KG1 (cell line): ENCODE data around the gene VASP.
A peak's percentile ranks its signal among the peaks of the same experiment; 100 is the strongest.

Experiments
- DNase-seq: peaks from one replicate; lab custom pipeline; 2025; lab: John Stamatoyannopoulos, UW

Gene VASP

DNA sequence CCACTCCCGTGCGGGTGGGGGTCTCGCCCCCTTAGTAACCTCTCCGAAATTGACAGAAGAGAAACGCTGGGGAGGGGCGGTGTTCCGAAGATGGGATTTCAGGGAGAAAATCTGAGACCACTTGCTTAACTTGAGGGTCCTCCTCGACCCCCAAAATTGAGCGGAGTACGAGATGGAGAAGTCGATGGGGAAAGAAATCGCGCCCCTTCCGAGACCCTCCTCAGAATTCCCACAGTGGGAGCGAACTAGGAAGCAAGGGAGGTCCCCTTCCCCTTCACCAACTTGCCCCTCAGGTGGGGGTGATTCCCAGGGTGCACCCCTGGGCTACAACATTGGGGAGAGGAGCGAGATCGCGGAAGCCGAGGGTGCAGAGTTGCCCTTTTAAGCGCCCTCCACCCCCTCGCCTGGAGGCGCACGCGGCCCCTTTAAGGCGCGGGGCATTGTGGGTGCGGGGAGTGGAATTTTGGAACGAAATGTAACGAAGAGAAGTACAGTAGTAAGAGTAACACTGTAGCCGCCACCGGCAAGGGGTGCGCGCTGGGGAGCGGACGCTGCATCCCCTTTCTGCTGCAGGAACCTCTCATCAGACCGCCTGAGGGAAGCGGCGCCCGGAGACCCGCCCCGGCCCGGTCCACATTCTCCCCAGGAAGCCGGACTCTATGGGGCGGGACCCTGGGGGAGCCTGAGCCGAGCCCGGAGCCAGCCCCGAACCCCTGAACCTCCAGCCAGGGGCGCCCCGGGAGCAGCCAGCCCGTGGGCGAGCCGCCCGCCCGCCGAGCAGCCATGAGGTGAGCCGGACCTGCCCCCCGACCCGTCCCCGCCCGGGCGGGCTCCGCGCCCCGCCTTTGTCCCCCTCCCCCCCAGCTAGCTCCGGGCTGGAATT is at the start of gene VASP:
Gene VASP (plus strand): TSS at position 491 of the 883 bp plus-strand sequence. CDS start 293 bp downstream, at position 784.
- peak; percentile 91 for DNase-seq

DNA sequence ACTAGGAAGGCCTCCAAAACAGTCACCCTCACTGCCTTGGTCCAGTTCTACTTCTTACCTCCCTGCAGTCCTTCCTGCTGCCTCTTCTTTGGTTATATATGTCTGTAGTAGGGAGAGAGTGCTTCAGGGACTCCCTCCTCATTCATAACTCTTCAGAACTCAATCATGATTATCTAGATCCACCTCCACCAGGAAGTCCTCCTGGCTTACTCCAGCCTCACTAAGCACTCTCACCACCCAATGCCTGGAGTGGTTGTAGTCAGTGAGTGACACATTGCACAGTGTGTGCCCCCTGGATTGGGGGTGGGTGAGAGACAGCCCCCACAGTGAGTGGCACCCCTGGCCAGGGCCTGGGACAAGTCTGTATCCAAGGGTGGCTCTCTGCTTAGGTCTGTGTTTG is 49.5 kb upstream of the VASP start:
- no peak for DNase-seq

DNA sequence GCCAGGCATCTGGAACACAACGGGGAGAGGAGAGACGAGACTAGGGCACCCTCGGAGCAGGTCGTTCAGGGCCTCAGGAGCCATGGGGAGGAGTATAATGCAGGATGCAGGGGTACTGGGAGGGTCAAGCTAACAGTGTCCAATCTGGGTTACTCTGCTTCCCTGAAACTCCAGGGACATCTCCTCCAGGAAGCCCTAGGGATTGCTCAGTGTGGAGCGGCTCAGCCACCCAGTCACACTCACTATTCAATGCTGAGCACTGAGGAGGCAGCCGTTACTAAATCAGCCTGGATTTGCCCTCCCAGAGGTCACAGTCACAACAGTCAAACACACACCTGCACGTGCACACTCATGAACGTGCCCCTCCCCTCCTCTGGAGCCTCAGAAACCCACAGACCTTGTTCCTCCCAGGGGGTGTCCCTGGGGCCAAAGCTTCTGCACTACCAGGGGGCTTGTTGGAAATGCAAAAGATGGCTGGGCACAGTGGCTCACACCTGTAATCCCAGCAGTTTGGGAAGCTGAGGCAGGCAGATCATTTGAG is 46.4 kb upstream of the VASP start:
- DNase-seq: no peak

DNA sequence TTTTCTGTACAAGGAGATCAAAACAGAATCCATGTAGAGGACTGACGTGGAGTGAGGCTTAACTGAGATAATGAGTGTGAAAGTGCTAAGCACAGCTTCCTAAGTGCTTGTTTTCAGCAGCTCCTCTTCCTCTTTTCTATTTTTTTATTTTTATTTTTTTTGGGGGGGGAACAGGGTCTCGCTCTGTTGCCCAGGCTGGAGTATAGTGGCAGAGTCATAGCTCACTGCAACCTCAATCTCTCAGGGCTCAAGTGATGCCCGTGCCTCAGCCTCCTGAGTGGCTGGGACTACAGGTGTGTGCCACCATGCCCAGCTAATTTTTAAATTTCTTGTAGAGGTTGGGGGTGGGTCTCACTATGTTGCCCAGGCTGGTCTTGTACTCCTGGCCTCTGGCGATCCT is 45.1 kb upstream of the VASP start:
- no peak for DNase-seq

DNA sequence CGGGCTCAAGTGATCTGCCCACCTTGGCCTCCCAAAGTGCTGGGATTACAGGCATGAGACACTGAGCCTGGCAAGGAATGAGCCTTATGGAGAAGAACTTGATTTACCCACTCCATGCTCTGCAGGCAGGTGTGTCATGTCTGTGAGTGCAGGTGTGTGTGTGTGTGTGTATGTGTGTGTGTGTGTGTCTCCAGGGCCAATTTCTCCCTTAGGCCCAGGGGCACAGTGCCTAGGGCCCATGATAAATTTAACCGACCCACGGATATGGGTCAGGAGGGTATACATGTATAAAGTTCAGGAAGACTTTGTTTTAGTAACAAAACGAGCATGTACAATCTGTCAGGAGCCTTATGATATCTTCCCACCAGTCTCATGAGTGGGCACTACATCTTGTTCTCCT is 44.0 kb upstream of the VASP start:
- DNase-seq: no peak

DNA sequence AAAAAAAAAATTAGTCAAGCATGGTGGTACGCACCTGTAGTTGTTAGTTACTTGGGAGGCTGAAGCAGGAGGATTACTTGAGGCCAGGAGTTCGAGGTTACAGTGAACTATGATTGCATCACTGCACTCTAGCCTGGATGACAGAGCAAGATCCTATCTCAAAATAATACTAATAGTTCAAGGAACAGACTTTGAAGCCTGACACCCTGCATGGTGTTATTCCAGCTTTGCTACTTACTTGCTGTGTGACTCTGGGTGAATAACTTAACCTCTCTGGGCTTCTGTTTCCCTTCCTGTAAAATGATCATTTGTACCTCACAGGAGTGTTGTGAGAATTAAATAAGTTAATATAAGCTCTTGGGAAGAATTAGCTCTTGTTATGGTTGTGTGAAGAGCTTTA is 43.0 kb upstream of the VASP start:
- DNase-seq: no peak

DNA sequence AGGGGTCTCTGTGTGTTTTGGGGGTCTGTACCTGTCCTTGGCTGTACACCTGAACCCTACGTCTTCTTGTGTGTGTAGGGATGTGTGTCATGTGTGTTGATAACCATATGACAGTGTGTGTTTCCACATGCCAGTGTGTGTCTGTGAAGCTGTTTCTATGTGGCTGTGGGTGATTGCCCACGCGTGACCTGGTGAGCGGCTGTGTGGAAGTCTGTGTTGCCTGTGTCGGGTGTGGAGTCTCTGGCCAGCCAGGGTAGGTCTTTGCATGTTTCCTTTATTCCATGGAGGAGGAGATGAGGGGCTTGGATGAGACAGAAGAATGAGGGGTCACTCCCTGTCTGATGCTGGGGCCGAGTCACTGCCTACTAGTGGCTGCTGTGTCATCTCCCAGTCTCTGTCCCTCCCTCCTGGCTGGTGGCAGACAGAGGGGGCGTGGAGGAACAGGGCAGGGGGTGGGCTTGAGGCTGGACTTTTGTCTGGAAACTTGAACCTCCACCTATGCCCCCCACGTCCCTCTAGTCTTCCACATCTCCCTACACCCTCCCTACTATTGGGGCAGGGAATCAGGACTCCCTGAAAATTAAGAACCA is 42.3 kb upstream of the VASP start:
- DNase-seq: no peak

DNA sequence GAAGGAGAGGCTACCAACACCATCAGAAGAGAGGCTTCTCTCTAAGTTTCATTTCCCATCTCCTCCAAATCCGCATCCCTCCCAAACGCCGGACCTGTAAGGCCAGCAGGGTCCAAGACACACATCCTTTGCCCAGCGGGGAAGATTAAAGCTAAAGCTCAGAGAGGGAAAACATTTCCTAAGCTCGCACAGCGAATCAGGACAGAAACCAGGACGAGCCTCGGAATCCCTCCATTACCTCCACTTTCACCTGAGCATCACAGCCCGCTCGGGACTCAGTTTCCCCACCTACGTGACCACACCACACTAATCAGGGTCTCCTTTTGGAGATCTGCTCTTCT is 40.2 kb upstream of the VASP start:
- no peak for DNase-seq

DNA sequence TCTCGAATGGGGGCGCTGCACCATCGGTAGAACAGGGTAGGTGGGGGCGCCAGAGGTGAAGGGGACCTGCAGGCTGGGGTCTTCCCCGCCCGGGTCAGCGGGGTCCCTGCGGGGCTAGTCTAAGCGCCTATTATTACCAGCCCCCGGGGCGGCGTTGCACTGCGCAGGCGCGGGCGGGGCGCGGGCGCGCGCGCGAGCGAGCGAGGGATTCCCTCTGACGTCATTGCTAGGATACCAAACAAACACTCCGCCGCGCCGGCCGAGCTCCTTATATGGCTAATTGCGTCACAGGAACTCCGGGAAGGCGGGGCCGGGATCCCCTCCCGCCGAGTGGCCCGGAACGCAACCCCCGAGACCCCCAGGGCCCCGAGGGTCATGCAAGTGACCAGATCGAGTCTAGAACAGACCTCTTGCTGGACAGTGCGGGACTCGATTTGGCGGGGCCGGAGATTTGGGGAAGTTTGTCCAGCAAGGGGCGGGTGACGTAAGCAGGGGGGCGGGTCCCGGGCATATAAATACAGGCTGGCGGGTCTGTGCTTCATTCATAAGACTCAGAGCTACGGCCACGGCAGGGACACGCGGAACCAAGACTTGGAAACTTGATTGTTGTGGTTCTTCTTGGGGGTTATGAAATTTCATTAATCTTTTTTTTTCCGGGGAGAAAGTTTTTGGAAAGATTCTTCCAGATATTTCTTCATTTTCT is 39.7 kb upstream of the VASP start, which contains the start of gene FOSB:
Gene FOSB (plus strand): TSS at position 541 of the 703 bp plus-strand sequence. CDS start 591 bp downstream, outside the sequence.
- peak; percentile 86 for DNase-seq

DNA sequence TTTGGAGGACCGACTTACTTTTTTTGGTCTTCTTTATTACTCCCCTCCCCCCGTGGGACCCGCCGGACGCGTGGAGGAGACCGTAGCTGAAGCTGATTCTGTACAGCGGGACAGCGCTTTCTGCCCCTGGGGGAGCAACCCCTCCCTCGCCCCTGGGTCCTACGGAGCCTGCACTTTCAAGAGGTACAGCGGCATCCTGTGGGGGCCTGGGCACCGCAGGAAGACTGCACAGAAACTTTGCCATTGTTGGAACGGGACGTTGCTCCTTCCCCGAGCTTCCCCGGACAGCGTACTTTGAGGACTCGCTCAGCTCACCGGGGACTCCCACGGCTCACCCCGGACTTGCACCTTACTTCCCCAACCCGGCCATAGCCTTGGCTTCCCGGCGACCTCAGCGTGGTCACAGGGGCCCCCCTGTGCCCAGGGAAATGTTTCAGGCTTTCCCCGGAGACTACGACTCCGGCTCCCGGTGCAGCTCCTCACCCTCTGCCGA is 39.1 kb upstream of the VASP start:
- DNase-seq: no peak

DNA sequence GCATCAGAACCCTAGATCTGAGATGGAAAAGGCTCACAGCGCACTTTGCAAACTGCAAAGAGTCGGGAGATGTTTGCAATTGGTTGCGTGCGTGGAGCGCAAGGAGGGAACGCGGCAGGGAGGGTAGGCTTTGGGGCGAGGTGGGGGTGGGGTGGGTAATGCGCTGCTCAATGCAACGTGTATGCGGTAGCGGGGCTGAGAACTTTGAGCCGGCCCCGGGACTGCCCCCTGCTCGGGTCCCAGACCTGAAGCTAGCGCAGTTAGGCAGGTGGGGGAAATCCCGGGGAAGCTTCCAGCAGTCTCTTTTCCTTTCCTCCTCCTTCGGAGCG is 38.5 kb upstream of the VASP start:
- peak; percentile 54 for DNase-seq

DNA sequence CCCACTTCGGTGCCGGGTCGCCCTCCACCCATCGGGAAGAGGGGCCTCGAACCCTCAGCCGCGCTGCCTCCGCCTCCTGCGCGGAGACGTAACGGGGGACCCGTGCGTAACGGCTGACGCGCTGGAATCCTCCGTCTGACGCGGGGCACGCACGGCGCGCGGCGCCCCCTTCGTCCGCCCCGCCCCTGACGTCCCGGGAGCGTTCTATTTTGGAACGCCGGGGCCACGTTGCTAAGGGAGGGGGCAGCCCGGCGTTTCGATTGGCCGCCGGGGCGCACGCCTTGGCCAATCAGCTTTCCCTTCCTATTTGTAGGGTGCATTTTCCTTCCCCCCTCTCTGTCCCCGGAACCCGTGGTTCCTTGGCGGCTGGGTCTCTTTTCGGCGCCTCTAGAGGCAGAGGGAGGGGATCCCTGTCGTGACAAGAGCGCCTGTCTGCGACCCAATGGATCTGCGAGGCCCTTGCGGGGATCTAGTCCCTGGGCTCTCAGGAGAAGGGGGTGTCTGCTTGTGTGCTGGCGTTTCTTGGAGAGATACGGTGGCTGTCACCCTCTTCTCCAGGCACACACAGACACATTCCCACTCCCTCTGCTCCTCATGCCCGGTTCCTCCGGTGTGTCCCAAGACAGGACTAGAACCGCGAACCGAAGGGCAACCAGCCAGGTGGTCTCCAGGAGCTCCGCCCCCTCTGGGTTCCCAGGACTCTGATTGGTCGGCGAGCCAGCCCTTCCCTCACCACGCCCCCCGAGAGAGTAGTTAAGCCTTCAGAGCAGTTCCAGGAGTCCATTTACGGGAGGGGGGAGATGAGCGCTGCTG is 37.9 kb upstream of the VASP start:
- peak; percentile 86 for DNase-seq

DNA sequence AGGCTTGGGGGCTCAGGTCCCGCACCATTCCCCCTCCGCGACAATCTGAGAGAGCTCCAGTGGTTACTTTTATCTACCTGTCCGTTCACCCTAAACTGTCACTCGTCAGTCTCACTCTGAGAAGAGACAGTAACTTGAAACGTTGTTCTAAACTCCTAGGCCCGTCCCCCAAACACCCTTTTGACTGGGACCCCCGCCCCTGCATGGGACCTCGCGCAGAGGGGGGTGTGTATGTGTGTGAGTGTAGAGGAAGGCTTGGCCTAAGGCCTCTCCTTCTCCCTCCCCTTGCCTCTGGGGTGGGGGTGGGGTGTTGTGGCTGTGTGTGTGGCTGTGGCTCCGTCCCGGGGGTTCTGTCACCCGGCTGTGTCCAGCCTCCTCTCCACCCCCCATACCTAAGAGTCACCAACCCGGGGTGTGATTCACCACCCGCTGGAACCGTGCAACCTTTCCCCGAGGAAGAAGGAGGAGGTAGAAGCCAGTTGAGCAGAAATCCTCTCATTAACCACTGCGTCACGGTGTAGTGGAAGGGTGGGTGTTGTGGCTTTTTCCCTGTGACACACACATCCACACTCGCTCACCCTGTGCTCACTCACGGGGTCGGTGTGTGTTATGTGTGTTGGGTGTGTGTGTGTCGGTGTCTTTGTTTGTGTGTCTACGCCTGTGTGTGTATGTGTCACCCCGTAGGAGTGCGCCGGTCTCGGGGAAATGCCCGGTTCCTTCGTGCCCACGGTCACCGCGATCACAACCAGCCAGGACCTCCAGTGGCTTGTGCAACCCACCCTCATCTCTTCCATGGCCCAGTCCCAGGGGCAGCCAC is 37.1 kb upstream of the VASP start:
- DNase-seq: no peak

DNA sequence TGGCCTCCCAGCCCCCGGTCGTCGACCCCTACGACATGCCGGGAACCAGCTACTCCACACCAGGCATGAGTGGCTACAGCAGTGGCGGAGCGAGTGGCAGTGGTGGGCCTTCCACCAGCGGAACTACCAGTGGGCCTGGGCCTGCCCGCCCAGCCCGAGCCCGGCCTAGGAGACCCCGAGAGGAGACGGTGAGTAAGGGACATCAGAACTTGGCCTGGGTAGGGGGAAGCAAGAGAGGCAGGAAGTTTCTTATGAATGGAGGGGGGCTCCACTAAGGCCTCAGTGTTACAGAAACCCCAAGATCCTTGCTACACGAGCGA is 36.6 kb upstream of the VASP start:
- DNase-seq: no peak

DNA sequence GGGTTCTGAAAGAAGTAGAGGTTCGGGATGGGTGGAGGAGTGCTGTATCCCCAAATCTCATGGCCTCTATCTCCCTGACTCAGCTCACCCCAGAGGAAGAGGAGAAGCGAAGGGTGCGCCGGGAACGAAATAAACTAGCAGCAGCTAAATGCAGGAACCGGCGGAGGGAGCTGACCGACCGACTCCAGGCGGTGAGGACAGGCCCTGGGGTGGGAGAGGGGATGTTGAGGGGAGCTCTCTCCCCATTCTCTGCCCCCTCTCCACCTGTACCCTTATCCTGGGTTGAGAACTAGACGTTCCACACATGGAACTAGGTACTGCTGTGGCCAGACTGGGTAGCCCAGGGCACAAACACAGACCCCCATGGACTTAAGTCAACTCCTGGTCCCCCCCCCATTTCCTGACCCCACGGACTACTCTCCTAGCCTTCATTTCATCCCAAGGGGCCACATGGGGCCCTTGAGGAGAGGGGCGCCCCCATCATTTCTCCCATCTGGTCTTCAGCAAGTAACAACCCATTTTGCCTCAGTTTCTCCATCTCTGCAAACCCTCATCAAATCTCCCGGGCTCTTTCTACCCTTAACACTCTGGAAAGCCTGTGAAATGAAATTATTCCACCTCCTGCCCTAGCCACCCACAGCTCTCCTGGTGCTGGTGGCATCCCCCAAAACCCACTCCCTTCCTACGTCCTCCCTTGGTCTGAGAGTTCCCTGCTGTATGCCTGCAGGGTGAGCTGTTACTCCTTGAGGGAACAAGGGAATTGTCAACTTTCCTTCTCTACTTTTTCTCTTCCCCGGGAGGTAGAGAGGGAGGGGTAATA is 36.0 kb upstream of the VASP start:
- no peak for DNase-seq

DNA sequence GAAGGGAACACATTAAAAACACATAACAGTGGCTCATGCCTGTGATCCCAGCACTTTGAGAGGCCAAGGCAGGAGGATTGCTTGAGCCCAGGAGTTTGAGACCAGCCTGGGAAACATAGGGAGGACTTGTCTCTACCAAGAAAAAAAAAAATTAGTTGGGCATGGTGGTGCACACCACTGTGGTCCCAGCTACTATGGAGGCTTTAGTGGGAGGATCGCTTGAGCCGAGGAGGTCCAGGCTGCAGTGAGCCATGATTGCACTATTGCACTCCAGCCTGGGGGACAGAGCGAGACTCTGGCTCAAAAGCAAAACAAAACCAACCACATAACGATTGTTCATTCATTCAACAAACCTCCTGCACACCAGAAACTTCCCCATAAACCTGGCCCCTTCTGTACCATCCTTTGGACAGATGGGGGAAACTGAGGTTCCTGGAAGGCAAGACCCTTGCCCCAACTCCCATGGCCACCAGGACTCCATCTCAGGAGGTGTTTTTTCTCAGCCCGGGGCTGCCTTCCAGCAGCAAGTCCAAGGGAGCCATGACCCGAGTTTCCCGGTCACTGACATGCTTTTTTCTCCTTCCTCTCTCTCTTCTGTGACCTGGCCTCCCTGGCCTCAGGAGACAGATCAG is 35.2 kb upstream of the VASP start:
- no peak for DNase-seq

DNA sequence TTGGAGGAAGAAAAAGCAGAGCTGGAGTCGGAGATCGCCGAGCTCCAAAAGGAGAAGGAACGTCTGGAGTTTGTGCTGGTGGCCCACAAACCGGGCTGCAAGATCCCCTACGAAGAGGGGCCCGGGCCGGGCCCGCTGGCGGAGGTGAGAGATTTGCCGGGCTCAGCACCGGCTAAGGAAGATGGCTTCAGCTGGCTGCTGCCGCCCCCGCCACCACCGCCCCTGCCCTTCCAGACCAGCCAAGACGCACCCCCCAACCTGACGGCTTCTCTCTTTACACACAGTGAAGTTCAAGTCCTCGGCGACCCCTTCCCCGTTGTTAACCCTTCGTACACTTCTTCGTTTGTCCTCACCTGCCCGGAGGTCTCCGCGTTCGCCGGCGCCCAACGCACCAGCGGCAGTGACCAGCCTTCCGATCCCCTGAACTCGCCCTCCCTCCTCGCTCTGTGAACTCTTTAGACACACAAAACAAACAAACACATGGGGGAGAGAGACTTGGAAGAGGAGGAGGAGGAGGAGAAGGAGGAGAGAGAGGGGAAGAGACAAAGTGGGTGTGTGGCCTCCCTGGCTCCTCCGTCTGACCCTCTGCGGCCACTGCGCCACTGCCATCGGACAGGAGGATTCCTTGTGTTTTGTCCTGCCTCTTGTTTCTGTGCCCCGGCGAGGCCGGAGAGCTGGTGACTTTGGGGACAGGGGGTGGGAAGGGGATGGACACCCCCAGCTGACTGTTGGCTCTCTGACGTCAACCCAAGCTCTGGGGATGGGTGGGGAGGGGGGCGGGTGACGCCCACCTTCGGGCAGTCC is 34.5 kb upstream of the VASP start:
- no peak for DNase-seq

DNA sequence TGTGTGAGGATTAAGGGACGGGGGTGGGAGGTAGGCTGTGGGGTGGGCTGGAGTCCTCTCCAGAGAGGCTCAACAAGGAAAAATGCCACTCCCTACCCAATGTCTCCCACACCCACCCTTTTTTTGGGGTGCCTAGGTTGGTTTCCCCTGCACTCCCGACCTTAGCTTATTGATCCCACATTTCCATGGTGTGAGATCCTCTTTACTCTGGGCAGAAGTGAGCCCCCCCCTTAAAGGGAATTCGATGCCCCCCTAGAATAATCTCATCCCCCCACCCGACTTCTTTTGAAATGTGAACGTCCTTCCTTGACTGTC is 34.0 kb upstream of the VASP start:
- DNase-seq: no peak
